ENCODE data around the gene SUCO. TPM values are rescaled to one million over a fixed set of nuclear protein-coding genes. Genes with fewer than 3 reads are reported as not detected.
A peak's percentile ranks its signal among the peaks of the same experiment; 100 is the strongest.

The SUCO gene
- total RNA-seq, 4 donors from 2014 or later = 30.0 to 32.8 (median 30.7) TPM

- TF ChIP-seq POLR2A (IDR thresholded peaks at IDR 0.05) = no peak
- TF ChIP-seq, protein P1, sequence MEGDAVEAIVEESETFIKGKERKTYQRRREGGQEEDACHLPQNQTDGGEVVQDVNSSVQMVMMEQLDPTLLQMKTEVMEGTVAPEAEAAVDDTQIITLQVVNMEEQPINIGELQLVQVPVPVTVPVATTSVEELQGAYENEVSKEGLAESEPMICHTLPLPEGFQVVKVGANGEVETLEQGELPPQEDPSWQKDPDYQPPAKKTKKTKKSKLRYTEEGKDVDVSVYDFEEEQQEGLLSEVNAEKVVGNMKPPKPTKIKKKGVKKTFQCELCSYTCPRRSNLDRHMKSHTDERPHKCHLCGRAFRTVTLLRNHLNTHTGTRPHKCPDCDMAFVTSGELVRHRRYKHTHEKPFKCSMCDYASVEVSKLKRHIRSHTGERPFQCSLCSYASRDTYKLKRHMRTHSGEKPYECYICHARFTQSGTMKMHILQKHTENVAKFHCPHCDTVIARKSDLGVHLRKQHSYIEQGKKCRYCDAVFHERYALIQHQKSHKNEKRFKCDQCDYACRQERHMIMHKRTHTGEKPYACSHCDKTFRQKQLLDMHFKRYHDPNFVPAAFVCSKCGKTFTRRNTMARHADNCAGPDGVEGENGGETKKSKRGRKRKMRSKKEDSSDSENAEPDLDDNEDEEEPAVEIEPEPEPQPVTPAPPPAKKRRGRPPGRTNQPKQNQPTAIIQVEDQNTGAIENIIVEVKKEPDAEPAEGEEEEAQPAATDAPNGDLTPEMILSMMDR (IDR thresholded peaks at IDR 0.05) = no peak
- no peak for DNase-seq (ENCODE audit: low spot score in 2 of 2)
- H3K4me3 ChIP-seq (ENCODE audit: low read depth, poor library complexity, severe bottlenecking) = no peak overlapping the region
- intact Hi-C loops (cut with DNase I; ENCODE audit: low total_unique reads) = no loop called here
- 69 to 84% methylated on average over 1 of the region's 1 CpG for WGBS, 2 donors
These were observed 15.9 kb upstream of the SUCO start for GRCh38 chr1:172517081-172517480.

GRCh38 chr1:172517545-172517944 is 15.4 kb upstream of the SUCO start:
- 89% methylated on average over 4 of the region's 4 CpGs for WGBS, 2 donors
- no peak for TF ChIP-seq POLR2A (IDR thresholded peaks at IDR 0.05)
- TF ChIP-seq, protein P1 (IDR thresholded peaks at IDR 0.05) = no peak
- intact Hi-C loops (cut with DNase I; ENCODE audit: low total_unique reads) = no loop called here
- no peak for DNase-seq (ENCODE audit: low spot score in 2 of 2)
- no peak overlapping the region for H3K4me3 ChIP-seq (ENCODE audit: low read depth, poor library complexity, severe bottlenecking)

- 73 to 82% methylated on average over 4 of the region's 4 CpGs for WGBS, 2 donors
- no peak for DNase-seq (ENCODE audit: low spot score in 2 of 2)
- no peak overlapping the region for H3K4me3 ChIP-seq (ENCODE audit: low read depth, poor library complexity, severe bottlenecking)
- no peak for TF ChIP-seq POLR2A (IDR thresholded peaks at IDR 0.05)
- TF ChIP-seq, protein P1 (IDR thresholded peaks at IDR 0.05) = no peak
- intact Hi-C loops (cut with DNase I; ENCODE audit: low total_unique reads) = no loop called here
These were observed 3.6 kb upstream of the SUCO start for GRCh38 chr1:172529304-172529703.

- whole genome bisulfite sequencing, 2 donors = 51 to 54% methylated on average over 2 of the region's 2 CpGs
- intact Hi-C loops (cut with DNase I; ENCODE audit: low total_unique reads) = loop anchor here (10.0 kb wide), 1 partner anchor 85 kb away; the partner anchor contains the start of gene PIGC
- TF ChIP-seq, protein P1 (IDR thresholded peaks at IDR 0.05) = no peak
- no peak for TF ChIP-seq POLR2A (IDR thresholded peaks at IDR 0.05)
- H3K4me3 ChIP-seq (ENCODE audit: low read depth, poor library complexity, severe bottlenecking) = no peak overlapping the region
- no peak for DNase-seq (ENCODE audit: low spot score in 2 of 2)
These were observed 3.0 kb upstream of the SUCO start for GRCh38 chr1:172530000-172530399.

DNA sequence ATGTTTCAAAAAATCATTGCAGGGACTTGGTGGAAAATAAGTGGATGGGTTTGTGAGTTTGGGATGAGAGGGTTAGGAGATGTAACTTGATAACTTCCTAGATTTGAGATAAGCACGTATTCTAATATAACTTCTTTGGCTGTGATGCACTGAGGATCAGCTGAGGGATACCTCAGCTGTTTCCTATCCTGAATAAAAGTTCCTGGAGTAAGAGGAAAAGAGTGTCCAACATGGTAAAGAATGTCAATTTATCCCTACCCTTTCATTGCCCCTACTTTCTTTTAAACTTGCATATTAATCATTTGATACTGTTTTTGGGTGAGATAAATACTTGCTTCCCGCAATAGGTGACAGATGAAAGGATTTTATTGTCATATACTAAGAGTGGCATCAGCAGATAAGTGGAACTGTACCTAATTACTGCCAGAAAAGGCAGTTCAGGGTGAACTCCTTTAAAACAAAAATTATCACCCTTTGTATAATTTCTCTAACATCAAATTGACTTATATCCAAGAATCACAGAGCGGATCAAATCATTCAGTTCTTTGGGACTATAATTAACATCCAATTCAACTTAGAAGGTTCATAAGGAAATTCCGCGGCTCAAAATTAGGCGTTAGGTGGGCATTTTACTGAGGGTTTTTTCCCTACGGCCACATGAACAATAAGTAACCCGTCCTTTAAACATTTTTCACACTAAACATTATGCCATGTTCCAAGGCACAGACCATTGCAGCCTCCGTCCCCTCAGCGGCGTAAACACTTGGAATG is 1.4 kb upstream of the SUCO start:
- no peak for DNase-seq (ENCODE audit: low spot score in 2 of 2)
- WGBS, 2 donors = 2% methylated on average over 11 of the region's 11 CpGs
- TF ChIP-seq, protein P1 (IDR thresholded peaks at IDR 0.05) = no peak
- TF ChIP-seq POLR2A (IDR thresholded peaks at IDR 0.05) = no peak
- peak overlapping the region; percentile 56 for H3K4me3 ChIP-seq (ENCODE audit: low read depth, poor library complexity, severe bottlenecking)
- intact Hi-C loops (cut with DNase I; ENCODE audit: low total_unique reads) = loop anchor here (10.0 kb wide), 1 partner anchor 87 kb away; the partner anchor contains the start of gene PIGC

Data from lower leg skin (tissue), 4 donors.